ENCODE results near the gene DUSP5.
"Not testable (repeated sequence)": the region's sequence is repeated elsewhere in the genome, so short reads cannot be mapped to it uniquely, and the experiment has no call there.

DUSP5 gene

GRCh38 chr10:110531687-110532086 is 34.0 kb downstream of the DUSP5 start:
- H3K4me1 ChIP-seq (ENCODE audit: control insufficient read depth, low read length) = peaks cover 30% of the 10 kb centered on the region
- no peaks in the 10 kb centered on the region for H3K9me3 ChIP-seq (ENCODE audit: control insufficient read depth, insufficient read depth, low read length)
- H4K20me1 ChIP-seq (ENCODE audit: control insufficient read depth, insufficient read depth, low read depth, low read length) = no peaks in the 10 kb centered on the region
- H3K4me3 ChIP-seq (ENCODE audit: low read length) = no peak overlapping the region
- peaks cover 8% of the 10 kb centered on the region; the same call in 1 of the 2 replicates for H3K27me3 ChIP-seq (ENCODE audit: control insufficient read depth, low read length)
- H3K4me2 ChIP-seq (ENCODE audit: low read length) = no peak overlapping the region
- no peak overlapping the region for H3K27ac ChIP-seq (ENCODE audit: low read depth, low read length)
- H3K9me2 ChIP-seq (replicated peaks; ENCODE audit: control insufficient read depth, low read length) = no peaks in the 10 kb centered on the region
- H3F3A ChIP-seq (ENCODE audit: control insufficient read depth, insufficient read depth) = no peaks in the 10 kb centered on the region
- TF ChIP-seq EZH2phosphoT487 (IDR thresholded peaks at IDR 0.05; ENCODE audit: borderline replicate concordance, low read length) = no peak
- TF ChIP-seq, protein P1, sequence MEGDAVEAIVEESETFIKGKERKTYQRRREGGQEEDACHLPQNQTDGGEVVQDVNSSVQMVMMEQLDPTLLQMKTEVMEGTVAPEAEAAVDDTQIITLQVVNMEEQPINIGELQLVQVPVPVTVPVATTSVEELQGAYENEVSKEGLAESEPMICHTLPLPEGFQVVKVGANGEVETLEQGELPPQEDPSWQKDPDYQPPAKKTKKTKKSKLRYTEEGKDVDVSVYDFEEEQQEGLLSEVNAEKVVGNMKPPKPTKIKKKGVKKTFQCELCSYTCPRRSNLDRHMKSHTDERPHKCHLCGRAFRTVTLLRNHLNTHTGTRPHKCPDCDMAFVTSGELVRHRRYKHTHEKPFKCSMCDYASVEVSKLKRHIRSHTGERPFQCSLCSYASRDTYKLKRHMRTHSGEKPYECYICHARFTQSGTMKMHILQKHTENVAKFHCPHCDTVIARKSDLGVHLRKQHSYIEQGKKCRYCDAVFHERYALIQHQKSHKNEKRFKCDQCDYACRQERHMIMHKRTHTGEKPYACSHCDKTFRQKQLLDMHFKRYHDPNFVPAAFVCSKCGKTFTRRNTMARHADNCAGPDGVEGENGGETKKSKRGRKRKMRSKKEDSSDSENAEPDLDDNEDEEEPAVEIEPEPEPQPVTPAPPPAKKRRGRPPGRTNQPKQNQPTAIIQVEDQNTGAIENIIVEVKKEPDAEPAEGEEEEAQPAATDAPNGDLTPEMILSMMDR (IDR thresholded peaks at IDR 0.05; ENCODE audit: low read depth, low read length, poor library complexity, severe bottlenecking) = no peak
- no peaks in the 10 kb centered on the region for H3K79me2 ChIP-seq (ENCODE audit: control insufficient read depth, low read length)
- H3K36me3 ChIP-seq (ENCODE audit: control insufficient read depth, low read length) = no peaks in the 10 kb centered on the region

- H3K27me3 ChIP-seq (ENCODE audit: control insufficient read depth, low read length); H3K9me3 ChIP-seq (ENCODE audit: control insufficient read depth, insufficient read depth, low read length); H3K27ac ChIP-seq (ENCODE audit: low read depth, low read length); H3K36me3 ChIP-seq (ENCODE audit: control insufficient read depth, low read length); H3K9me2 ChIP-seq (replicated peaks; ENCODE audit: control insufficient read depth, low read length); H3F3A ChIP-seq (ENCODE audit: control insufficient read depth, insufficient read depth); H3K79me2 ChIP-seq (ENCODE audit: control insufficient read depth, low read length); H3K4me2 ChIP-seq (ENCODE audit: low read length); H3K4me3 ChIP-seq (ENCODE audit: low read length); H4K20me1 ChIP-seq (ENCODE audit: control insufficient read depth, insufficient read depth, low read depth, low read length): not testable (repeated sequence)
- peaks cover 36% of the 10 kb centered on the region for H3K4me1 ChIP-seq (ENCODE audit: control insufficient read depth, low read length)
Measured at GRCh38 chr10:110532628-110533027, 34.9 kb downstream of the DUSP5 start.

DNA sequence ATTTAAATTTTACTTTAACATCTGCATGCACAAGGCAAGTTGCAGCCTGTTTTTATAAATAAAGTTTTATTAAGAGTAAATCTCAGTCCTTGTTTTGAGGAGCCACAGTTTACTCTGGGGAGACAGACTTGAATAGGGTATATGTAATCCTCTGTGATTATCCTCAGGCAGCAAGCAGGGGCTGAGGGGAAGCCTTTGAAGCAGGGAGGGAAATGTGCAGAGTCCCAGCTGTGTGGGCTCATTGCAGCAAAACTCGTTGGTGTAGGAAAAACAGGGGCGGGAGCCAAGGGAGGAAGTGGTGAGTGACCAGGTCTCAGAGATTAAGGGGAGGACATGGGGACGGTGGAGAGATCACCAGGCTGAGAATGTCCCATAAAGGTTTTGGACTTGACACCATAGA is 35.4 kb downstream of the DUSP5 start:
- no peaks in the 10 kb centered on the region for H4K20me1 ChIP-seq (ENCODE audit: control insufficient read depth, insufficient read depth, low read depth, low read length)
- H3K36me3 ChIP-seq (ENCODE audit: control insufficient read depth, low read length) = no peaks in the 10 kb centered on the region
- H3K27ac ChIP-seq (ENCODE audit: low read depth, low read length) = no peak overlapping the region
- H3K9me3 ChIP-seq (ENCODE audit: control insufficient read depth, insufficient read depth, low read length) = no peaks in the 10 kb centered on the region
- TF ChIP-seq, protein P1 (IDR thresholded peaks at IDR 0.05; ENCODE audit: low read depth, low read length, poor library complexity, severe bottlenecking) = no peak
- TF ChIP-seq EZH2phosphoT487 (IDR thresholded peaks at IDR 0.05; ENCODE audit: borderline replicate concordance, low read length) = no peak
- H3F3A ChIP-seq (ENCODE audit: control insufficient read depth, insufficient read depth) = peaks cover 2% of the 10 kb centered on the region; the same call in 1 of the 2 replicates
- no peak overlapping the region for H3K4me2 ChIP-seq (ENCODE audit: low read length)
- peaks cover 36% of the 10 kb centered on the region for H3K4me1 ChIP-seq (ENCODE audit: control insufficient read depth, low read length)
- H3K27me3 ChIP-seq (ENCODE audit: control insufficient read depth, low read length) = peaks cover 9% of the 10 kb centered on the region
- H3K9me2 ChIP-seq (replicated peaks; ENCODE audit: control insufficient read depth, low read length) = no peaks in the 10 kb centered on the region
- H3K79me2 ChIP-seq (ENCODE audit: control insufficient read depth, low read length) = no peaks in the 10 kb centered on the region
- H3K4me3 ChIP-seq (ENCODE audit: low read length) = no peak overlapping the region

- Histone ChIP-seq H3K27ac (ENCODE audit: low read depth, low read length) (no peak overlapping the region), H3K4me1 (ENCODE audit: control insufficient read depth, low read length) (peaks cover 27% of the 10 kb centered on the region), H3K27me3 (ENCODE audit: control insufficient read depth, low read length) (peaks cover 10% of the 10 kb centered on the region)
Measured at GRCh38 chr10:110534571-110534970, 36.9 kb downstream of the DUSP5 start.

More at GRCh38 chr10:110534571-110534970, 36.9 kb downstream of the DUSP5 start:
- Histone ChIP-seq H3K79me2 (ENCODE audit: control insufficient read depth, low read length) (no peaks in the 10 kb centered on the region), H3K36me3 (ENCODE audit: control insufficient read depth, low read length) (no peaks in the 10 kb centered on the region), H4K20me1 (ENCODE audit: control insufficient read depth, insufficient read depth, low read depth, low read length) (no peaks in the 10 kb centered on the region), H3K9me3 (ENCODE audit: control insufficient read depth, insufficient read depth, low read length) (no peaks in the 10 kb centered on the region), H3K9me2 (replicated peaks; ENCODE audit: control insufficient read depth, low read length) (no peaks in the 10 kb centered on the region), H3K4me3 (ENCODE audit: low read length) (no peak overlapping the region), H3K4me2 (ENCODE audit: low read length) (no peak overlapping the region), H3F3A (ENCODE audit: control insufficient read depth, insufficient read depth) (peaks cover 2% of the 10 kb centered on the region; the same call in 1 of the 2 replicates)
- TF ChIP-seq, protein P1 (IDR thresholded peaks at IDR 0.05; ENCODE audit: low read depth, low read length, poor library complexity, severe bottlenecking) = no peak
- TF ChIP-seq EZH2phosphoT487 (IDR thresholded peaks at IDR 0.05; ENCODE audit: borderline replicate concordance, low read length) = no peak

Measured in DOHH2 (cell line).